ENCODE measurements around the gene EGFL6.

Gene EGFL6

DNA sequence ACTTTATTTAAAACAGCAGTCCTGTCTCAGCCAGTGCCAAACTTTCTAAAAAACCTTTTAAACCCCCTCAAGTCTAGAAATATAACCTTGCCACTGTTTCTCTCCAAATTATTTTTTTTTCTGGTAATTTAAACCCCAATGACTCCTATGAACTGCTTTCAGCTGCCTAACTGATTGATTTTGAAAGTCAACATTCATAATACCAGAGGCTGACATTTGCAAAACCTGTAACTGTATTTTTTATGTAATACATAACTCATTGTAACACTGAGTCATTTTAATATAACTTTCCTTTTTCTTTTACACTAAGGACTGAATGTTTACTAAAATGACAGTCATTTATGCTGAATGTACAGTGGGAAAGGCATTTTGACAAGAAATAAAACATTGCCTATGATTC, 19.1 kb upstream of the EGFL6 start:
- Histone ChIP-seq H3K27ac (no peak overlapping the region), H3K27me3 (replicated peaks) (no peaks in the 10 kb centered on the region), H3K36me3 (replicated peaks) (no peaks in the 10 kb centered on the region), H3K4me3 (ENCODE audit: low read depth, low read length) (no peak overlapping the region)
- DNase-seq = no peak
- TF ChIP-seq, protein P1, sequence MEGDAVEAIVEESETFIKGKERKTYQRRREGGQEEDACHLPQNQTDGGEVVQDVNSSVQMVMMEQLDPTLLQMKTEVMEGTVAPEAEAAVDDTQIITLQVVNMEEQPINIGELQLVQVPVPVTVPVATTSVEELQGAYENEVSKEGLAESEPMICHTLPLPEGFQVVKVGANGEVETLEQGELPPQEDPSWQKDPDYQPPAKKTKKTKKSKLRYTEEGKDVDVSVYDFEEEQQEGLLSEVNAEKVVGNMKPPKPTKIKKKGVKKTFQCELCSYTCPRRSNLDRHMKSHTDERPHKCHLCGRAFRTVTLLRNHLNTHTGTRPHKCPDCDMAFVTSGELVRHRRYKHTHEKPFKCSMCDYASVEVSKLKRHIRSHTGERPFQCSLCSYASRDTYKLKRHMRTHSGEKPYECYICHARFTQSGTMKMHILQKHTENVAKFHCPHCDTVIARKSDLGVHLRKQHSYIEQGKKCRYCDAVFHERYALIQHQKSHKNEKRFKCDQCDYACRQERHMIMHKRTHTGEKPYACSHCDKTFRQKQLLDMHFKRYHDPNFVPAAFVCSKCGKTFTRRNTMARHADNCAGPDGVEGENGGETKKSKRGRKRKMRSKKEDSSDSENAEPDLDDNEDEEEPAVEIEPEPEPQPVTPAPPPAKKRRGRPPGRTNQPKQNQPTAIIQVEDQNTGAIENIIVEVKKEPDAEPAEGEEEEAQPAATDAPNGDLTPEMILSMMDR (IDR thresholded peaks at IDR 0.05; ENCODE audit: low read depth, low read length, missing control alignments) = no peak
- in situ Hi-C loops (cut with HindIII; ENCODE audit: low pct_ligation_motif_present, low sequenced_read_pairs) = no loop called here

DNA sequence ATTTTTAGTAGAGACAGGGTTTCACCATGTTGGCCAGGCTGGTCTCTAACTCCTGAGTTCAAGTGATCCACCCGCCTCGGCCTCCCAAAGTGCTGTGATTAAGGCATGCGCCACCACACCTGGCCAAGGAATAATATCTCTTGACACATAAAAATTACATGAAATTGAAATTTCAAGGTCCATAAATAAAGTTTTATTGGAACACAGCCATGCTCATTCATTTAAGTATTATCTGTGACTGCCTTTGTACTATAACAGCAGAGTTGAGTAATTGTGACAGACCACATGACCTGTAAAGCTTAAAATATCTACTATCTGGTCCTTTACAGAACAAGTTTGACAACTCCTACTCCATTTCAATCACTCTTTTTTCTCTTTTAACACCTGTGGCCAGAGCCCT, 17.8 kb upstream of the EGFL6 start:
- Histone ChIP-seq H3K36me3 (replicated peaks) (no peaks in the 10 kb centered on the region), H3K27me3 (replicated peaks) (no peaks in the 10 kb centered on the region)
- in situ Hi-C loops (cut with HindIII; ENCODE audit: low pct_ligation_motif_present, low sequenced_read_pairs) = no loop called here

DNA sequence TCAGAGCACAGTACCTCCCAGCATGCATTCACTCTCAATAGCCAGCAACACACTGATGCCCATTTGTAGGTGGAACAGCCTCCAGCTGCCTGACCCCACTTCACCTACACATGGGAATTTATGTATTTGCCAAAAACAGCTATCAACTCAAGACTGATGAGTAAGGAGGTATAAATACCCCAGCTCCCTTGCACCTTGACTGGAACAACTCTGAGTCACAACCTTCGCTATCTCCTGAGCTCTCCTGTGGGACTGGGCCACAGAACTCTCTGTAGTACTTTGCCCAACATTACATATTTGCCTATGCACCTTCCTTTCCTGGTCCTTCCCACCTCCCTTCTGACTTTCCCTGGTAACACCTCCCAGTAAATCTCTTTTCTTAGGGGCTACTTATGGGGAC, 16.5 kb upstream of the EGFL6 start:
- no peaks in the 10 kb centered on the region for H3K27me3 ChIP-seq (replicated peaks)
- in situ Hi-C loops (cut with HindIII; ENCODE audit: low pct_ligation_motif_present, low sequenced_read_pairs) = no loop called here
- no peak for DNase-seq
- no peaks in the 10 kb centered on the region for H3K36me3 ChIP-seq (replicated peaks)
- H3K27ac ChIP-seq = no peak overlapping the region
- TF ChIP-seq, protein P1 (IDR thresholded peaks at IDR 0.05; ENCODE audit: low read depth, low read length, missing control alignments) = no peak
- H3K4me3 ChIP-seq (ENCODE audit: low read depth, low read length) = no peak overlapping the region

More for the DNA sequence above, 17.8 kb upstream of the EGFL6 start:
- H3K4me3 ChIP-seq (ENCODE audit: low read depth, low read length) = no peak overlapping the region
- H3K27ac ChIP-seq = no peak overlapping the region
- no peak for DNase-seq
- TF ChIP-seq, protein P1 (IDR thresholded peaks at IDR 0.05; ENCODE audit: low read depth, low read length, missing control alignments) = no peak

DNA sequence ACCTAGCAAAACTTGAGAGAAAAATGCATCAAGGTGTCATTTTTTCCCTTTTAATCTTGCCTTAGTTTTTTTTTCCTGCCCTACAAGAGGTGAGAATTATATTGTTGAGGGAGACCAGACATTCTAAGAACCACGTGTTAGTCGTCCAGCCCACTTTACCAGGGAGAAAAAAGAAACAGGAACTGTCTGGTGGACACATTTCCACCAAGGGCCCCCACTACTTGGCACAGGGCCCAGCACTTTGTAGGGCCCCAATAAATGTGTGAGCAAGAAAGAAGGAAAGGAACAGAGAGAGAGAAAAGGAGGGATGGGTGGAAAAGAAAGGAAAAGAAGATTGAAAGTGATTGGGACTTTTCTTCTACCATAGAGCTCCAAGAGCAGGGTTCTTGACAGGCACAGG, 3.9 kb upstream of the EGFL6 start:
- Histone ChIP-seq H3K36me3 (replicated peaks) (no peaks in the 10 kb centered on the region), H3K27ac (no peak overlapping the region), H3K27me3 (replicated peaks) (peaks cover 27% of the 10 kb centered on the region), H3K4me3 (ENCODE audit: low read depth, low read length) (no peak overlapping the region)
- TF ChIP-seq, protein P1 (IDR thresholded peaks at IDR 0.05; ENCODE audit: low read depth, low read length, missing control alignments) = no peak
- no peak for DNase-seq
- in situ Hi-C loops (cut with HindIII; ENCODE audit: low pct_ligation_motif_present, low sequenced_read_pairs) = no loop called here

DNA sequence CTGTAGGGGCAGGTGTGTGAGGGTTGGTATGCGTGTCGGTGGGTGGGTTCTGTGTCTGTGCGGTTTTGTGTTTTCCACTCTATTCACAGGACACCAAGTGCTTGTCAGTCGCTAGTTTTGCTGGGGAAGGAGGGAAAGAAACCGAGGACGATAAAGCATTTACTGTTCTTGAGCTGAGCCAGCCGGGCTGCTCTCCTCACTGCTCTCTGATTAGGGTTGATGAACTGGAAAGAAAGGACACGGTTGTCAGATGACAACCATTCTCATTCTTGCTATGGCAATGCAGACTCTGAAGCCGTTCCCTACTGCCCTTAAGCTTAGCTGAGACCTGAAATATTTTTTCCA, 832 bp downstream of the EGFL6 start:
- TF ChIP-seq, protein P1 (IDR thresholded peaks at IDR 0.05; ENCODE audit: low read depth, low read length, missing control alignments) = no peak
- no peak overlapping the region for H3K27ac ChIP-seq
- no peak overlapping the region for H3K4me3 ChIP-seq (ENCODE audit: low read depth, low read length)
- no peak for DNase-seq
- in situ Hi-C loops (cut with HindIII; ENCODE audit: low pct_ligation_motif_present, low sequenced_read_pairs) = no loop called here
- H3K36me3 ChIP-seq (replicated peaks) = no peaks in the 10 kb centered on the region
- peaks cover 32% of the 10 kb centered on the region for H3K27me3 ChIP-seq (replicated peaks)

DNA sequence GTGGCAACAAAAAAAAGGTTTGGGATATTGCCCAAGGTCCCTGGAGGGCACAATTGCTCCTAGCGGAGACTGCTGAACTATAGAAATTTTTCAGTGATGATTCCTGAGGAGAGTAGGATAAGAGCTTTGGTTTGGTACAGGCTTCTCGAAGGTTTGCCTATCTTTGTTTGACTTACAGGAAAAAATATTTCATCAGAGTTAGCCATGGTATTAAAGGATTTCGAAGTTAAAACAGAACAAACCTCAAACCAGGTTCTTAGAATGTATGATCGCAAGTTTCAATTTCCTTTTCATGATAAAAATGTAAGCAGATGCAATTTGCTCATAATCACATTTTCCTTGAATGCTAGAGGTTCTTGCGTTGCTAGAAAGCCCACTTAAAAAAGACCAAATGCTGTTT, 1.7 kb downstream of the EGFL6 start:
- no peak overlapping the region for H3K4me3 ChIP-seq (ENCODE audit: low read depth, low read length)
- in situ Hi-C loops (cut with HindIII; ENCODE audit: low pct_ligation_motif_present, low sequenced_read_pairs) = no loop called here
- DNase-seq = no peak
- H3K36me3 ChIP-seq (replicated peaks) = no peaks in the 10 kb centered on the region
- no peak overlapping the region for H3K27ac ChIP-seq
- H3K27me3 ChIP-seq (replicated peaks) = peaks cover 30% of the 10 kb centered on the region
- TF ChIP-seq, protein P1 (IDR thresholded peaks at IDR 0.05; ENCODE audit: low read depth, low read length, missing control alignments) = no peak
